Activated CD4-positive, alpha-beta T cell treated with anti-CD3 and anti-CD28 coated beads for 24 hours (primary cell): ENCODE results near the gene CR2.
"Not testable (repeated sequence)": the region's sequence is repeated elsewhere in the genome, so short reads cannot be mapped to it uniquely, and the experiment has no call there.

ENCODE experiments used
- DNase-seq, 2 donors: peaks; one replicate each; pipeline ENCODE4 v3.0.0-alpha.2; 2020; ENCODE audit warnings: low read depth in 2 of 2

CR2 gene

DNA sequence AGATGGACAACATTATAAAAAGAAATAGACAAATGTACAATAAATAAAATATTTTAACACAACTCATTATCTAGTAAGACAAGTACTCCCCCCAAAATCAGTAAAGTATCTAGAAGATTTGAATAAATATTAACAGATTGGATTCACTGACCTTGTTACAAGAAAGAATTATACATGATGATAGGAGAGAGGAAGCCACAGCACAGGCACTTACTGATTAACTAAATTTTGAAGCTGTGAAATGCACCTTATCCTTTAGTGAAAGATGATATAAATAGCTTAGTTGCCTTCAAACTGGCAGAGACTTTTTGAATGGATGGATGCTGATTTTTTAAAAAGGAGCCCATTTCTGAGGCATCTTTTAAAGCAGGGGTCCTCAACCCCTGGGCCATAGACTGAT is 50.3 kb downstream of the CR2 start:
- no peak for DNase-seq

DNA sequence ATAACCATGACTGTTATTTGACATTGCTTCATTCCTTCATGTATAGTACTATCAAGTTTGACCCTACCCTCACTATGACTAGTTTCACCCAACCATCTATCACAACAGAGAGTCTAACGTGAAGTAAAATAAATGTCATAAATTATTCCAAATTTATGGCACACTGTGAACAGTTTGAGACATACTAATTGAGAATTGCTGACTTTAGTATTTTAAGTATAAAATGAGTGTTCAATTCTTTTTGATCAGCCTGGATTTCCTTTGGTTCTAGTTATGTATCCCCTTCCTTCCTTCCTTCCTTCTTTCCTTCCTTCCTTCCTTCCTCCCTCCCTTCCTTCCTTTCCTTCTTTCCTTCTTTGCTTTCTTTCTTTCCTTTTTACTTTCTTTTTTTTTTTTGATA is 56.3 kb downstream of the CR2 start:
- no peak for DNase-seq

DNA sequence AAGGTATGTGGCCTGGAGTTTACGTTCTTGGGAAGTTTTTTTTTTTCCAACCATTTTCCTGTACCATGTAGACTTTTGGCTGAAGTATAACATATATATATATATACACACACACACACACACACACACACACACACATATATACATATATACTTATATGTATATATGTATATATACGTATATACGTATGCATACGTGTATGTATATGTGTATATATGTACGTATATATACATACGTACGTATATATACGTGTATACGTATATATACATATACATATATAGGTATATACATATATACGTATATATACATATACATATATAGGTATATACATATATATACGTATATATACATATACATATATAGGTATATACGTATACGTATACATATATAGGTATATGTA is 60.8 kb downstream of the CR2 start:
- no peak for DNase-seq

DNA sequence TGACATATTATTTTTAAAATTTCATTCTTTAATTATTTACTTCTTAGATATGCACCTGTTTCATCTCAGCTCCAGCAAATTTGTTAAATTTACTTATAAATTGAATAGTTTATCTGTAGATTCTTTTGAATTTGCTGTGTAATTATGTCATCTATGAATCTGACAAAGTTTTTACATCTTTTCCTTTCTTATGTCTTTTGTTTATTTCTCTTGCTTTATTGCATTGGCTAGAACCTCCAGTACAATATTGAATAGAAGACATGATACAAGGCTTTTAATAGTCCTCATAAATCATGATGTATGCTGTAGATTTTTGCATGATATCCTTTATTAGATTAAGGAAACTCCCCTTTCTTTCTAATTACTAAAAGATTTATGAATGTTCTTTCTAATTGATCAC is 62.6 kb downstream of the CR2 start:
- DNase-seq: no peak

DNA sequence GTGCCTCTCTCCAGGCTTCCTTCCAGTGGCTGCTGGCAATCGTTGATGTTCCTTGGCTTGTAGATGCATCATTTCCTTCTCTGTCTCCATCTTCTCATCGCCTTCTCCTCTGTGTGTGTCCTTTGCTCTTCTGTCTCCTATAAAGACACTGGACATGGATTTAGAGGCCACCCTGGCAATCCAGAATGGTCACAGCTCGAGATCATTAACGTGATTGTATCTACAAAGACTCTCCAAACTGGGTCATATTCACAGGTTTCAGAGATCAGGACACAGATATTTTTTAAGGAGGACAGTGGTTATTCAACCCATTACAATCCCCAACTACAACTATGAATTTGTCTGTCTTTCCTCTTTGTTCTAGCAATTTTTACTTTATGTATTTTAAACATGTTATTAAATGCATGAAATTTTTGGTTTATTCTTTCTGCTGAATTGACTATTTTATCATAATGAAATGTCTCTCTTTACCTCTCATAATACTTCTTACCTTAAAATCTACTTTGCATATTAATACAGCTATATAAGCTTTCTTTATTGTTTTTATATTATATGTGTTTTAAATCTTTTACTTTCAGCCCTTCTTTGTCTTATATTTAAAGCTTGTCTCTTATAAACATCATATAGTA is 64.6 kb downstream of the CR2 start:
- DNase-seq: no peak

DNA sequence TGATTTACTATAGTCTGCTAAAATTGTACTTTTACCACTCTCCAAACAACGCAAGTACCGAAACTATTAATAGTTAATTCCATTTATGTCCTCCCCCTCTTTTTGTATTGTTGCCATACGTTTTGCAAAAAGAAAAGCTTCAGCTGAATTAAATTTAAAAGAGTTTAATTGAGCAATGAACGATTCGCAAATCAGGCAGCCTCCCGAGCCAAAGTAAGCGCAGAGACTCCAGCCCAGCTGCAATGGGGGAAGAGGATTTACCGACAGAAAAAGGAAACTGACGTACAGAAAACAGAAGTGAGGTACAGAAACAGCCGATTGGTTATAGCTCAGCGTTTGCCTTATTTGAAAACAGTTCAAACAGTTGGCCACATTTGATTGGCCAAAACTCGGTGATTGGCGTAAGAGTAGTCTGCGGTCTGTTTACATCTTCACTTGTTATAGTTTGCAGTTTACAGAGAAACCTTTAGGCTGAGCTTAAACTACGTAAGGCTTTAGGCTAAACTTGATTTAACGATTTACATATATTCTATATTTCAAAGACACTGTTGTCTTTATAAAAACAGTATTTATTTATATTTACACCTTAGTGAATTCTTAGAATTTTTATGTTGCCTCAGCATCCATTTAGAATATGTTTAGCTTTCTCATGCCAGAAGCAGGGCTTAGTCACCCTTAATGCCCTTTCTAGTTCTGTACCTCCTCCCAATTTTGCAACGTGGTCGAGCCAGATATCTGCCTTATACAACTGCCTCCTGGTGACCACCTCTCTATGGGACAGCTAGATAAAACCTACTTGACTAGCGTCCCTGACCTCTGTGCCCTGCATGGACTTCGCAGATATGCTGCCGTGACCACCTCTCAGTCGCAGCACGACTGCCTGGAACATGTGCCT is 65.6 kb downstream of the CR2 start:
- DNase-seq: no peak

DNA sequence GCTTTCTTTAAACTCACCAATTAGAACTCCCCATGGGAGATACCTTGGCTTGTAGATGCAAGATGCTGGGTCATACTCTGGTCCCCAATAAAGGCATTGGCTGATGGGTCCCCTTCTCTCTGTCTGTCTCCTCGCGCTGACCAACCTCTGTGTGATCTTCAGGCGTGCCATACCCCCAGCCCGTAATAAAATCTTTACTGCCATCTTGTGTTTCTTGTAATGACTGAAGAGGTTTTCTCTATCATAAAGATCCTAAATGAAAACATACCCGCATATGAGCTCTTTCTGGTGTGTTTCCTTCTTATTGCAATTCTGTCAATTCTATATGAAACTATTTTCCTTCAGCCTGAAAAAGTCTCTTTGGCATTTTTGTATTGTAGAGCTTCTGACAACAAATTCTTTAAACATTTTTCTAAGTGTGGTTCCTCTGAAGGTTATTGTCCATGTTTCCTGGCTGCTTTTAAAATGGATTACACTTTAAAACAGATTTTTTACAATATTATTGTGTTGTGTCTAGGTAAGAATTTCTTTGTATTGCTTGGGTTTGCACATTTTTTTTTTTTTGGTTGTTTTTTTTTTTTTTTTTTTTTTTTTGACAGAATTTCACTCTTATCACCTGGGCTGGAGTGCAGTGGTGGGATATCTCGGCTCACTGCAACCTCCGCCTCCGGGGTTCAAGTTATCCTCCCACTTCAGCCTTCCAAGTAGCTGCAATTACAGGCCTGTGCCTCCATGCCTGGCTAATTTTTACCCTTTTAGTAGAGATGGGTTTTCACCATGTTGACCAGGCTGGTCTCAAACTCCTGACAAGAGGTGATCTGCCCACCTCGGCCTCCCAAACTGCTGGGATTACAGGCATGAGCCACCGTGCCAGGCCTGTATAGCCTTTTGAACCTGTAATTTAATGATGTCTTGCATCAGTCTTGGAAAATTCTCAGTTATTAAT is 66.5 kb downstream of the CR2 start:
- DNase-seq: not testable (repeated sequence)

DNA sequence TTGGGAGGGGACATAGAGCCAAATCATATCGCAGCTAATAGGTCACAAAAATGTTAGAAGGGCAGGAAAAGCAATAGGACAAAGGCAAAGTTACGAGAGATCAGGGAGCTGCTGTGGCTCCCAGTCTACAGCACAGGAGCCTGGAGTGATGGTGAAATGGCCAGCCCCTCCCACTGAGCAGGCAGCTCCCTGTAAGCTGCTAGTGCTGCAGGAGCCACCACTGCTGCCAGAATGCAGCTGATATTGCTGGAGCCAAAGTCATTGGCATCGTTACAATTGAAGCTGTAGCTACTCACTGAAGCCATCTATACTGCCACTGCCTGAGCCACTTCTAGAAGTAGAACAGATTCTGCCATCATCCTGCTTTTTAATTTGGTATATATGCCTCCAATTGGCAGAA is 71.1 kb downstream of the CR2 start:
- not testable (repeated sequence) for DNase-seq

DNA sequence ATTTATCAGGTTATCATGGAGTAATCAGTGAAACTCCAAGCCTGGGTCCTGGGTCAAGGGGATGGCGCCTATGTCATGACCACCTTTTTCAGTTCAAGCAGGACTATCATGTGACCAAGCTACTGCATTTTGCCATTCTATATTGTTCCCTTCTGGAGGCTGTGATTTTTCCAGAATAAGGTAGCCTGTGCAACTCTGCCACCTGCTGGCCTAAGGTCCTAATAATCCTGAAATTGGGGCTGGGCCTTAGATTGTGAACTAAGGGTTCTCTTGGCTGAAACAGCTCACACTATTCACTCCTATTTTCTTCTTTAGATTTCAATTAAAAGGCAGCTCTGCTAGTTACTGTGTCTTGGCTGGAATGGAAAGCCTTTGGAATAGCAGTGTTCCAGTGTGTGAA is 74.3 kb downstream of the CR2 start:
- DNase-seq: not testable (repeated sequence)

DNA sequence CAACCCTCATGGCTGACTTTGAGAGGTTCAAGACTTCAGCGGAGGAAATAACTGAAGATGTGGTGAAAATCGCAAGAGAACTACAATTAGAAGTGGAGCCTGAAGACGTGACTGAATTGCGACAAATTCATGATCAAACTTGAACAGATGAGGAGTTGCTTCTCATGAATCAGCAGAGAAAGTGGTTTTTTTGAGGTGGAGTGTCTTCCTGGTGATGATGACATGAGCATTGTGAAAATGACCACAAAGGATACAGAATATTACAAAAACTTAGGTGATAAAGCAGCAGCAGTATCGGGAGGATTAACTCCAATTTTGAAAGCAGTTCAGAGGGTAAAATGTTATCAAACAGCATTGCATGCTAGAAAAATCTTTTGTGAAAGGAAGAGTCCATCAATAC is 82.1 kb downstream of the CR2 start:
- not testable (repeated sequence) for DNase-seq
